Thyroid gland (tissue), 4 donors: ENCODE measurements around the gene ST8SIA3. TPM values are rescaled to one million over a fixed set of nuclear protein-coding genes. Genes with fewer than 3 reads are reported as not detected.

Source experiments
- DNase-seq, 2 donors: peaks; one replicate each; pipeline ENCODE4 v3.0.0-alpha.2; 2019
- H3K27ac ChIP-seq, 3 donors: fragments of 200-600 bp; sonication (generic); 1 replicate in 2 of 3; 2 replicates in 1 of 3; pipeline ENCODE4 v1.5.1; 2016 to 2019; ENCODE audit warnings: mild to moderate bottlenecking in 1 of 3, moderate library complexity in 1 of 3
- H3K27me3 ChIP-seq: fragments of 200-600 bp; sonication (generic); one replicate; pipeline ENCODE4 v1.5.1; 2019
- H3K36me3 ChIP-seq, 2 donors: fragments of 200-600 bp; sonication (generic); one replicate each; pipeline ENCODE4 v1.5.1; 2016 to 2019
- H3K4me1 ChIP-seq, 2 donors: fragments of 200-600 bp; sonication (generic); one replicate each; pipeline ENCODE4 v1.5.1; 2017 to 2019
- H3K4me3 ChIP-seq, 3 donors: fragments of 200-600 bp; sonication (generic); replicated peaks in 1 of 3; 1 replicate in 2 of 3; 2 replicates in 1 of 3; pipeline ENCODE4 v1.5.1; 2016; ENCODE audit warnings: mild to moderate bottlenecking in 1 of 3
- H3K9me3 ChIP-seq: fragments of 200-600 bp; sonication (generic); one replicate; pipeline ENCODE4 v1.5.1; 2017
- CTCF ChIP-seq, 6 experiments: fragments of 200-600 bp in 3 of 6; fragments of 450-650 bp in 3 of 6; sonication (generic) in 3 of 6; IDR thresholded peaks; one replicate each; pipeline ENCODE4 v1.5.1; 2016 to 2019; ENCODE audit warnings: antibody characterized with exemption in 6 of 6, mild to moderate bottlenecking in 2 of 6, inconsistent platforms in 1 of 6, moderate library complexity in 1 of 6
- POLR2A ChIP-seq, 2 donors: fragments of 450-650 bp; IDR thresholded peaks; one replicate each; pipeline ENCODE4 v1.6.1; 2017; ENCODE audit warnings: antibody characterized with exemption in 2 of 2, mild to moderate bottlenecking in 2 of 2, moderate library complexity in 1 of 2
- WGBS, 2 donors: methylation state at CpG; one replicate each; pipeline ENCODE4 v1.1.5; 2017; 5-methylcytosine and 5-hydroxymethylcytosine counted together
- intact Hi-C: fragments of 100-400 bp; cut with DNase I; formaldehyde crosslinking; loops from one replicate; pipeline ENCODE4 v1.15.1; 2023
- total RNA-seq, 4 donors: library from RNA; depleted of rRNA; stranded (reverse); fragments of >200 nt; gene quantifications; one replicate each; pipeline ENCODE4 v1.2.3, GENCODE V29; 2016

ST8SIA3 gene
- total RNA-seq, 4 donors from 2014 or later: 0.17 to 0.39 TPM; not detected in 2

GRCh38 chr18:57333940-57334339 is 18.4 kb upstream of the ST8SIA3 start:
- no peaks in the 10 kb centered on the region for H3K36me3 ChIP-seq
- 37 to 56% methylated on average over 4 to 5 of the region's 5 CpGs for WGBS, 2 donors
- DNase-seq: no peak
- H3K9me3 ChIP-seq: no peaks in the 10 kb centered on the region
- H3K27ac ChIP-seq: no peak overlapping the region
- intact Hi-C loops: no loop called here
- no peak overlapping the region for H3K4me3 ChIP-seq
- no peak for TF ChIP-seq POLR2A (IDR thresholded peaks at IDR 0.05)
- TF ChIP-seq CTCF (IDR thresholded peaks at IDR 0.05): no peak
- H3K4me1 ChIP-seq: no peaks in the 10 kb centered on the region
- no peaks in the 10 kb centered on the region for H3K27me3 ChIP-seq

- H3K36me3 ChIP-seq: no peaks in the 10 kb centered on the region
- no peaks in the 10 kb centered on the region for H3K4me1 ChIP-seq
- no peak overlapping the region for H3K27ac ChIP-seq
- WGBS, 2 donors: 62 to 66% methylated on average over 6 of the region's 6 CpGs
- H3K9me3 ChIP-seq: no peaks in the 10 kb centered on the region
- no peaks in the 10 kb centered on the region for H3K27me3 ChIP-seq
- intact Hi-C loops: no loop called here
- DNase-seq: no peak
- TF ChIP-seq POLR2A (IDR thresholded peaks at IDR 0.05): no peak
- no peak for TF ChIP-seq CTCF (IDR thresholded peaks at IDR 0.05)
- H3K4me3 ChIP-seq: no peak overlapping the region
These were observed 18.0 kb upstream of the ST8SIA3 start for GRCh38 chr18:57334383-57334782.

- Histone ChIP-seq H3K4me3 (no peak overlapping the region), H3K4me1 (no peaks in the 10 kb centered on the region), H3K27me3 (no peaks in the 10 kb centered on the region), H3K27ac (no peak overlapping the region), H3K9me3 (no peaks in the 10 kb centered on the region), H3K36me3 (no peaks in the 10 kb centered on the region)
- TF ChIP-seq POLR2A (IDR thresholded peaks at IDR 0.05) (no peak), CTCF (IDR thresholded peaks at IDR 0.05) (no peak)
- 75 to 78% methylated on average over 2 of the region's 2 CpGs for WGBS, 2 donors
- intact Hi-C loops: no loop called here
- DNase-seq: no peak
These were observed 16.0 kb upstream of the ST8SIA3 start for GRCh38 chr18:57336343-57336742.

GRCh38 chr18:57337890-57338289 is 14.5 kb upstream of the ST8SIA3 start:
- Histone ChIP-seq H3K4me1 (no peaks in the 10 kb centered on the region), H3K4me3 (no peak overlapping the region), H3K27me3 (no peaks in the 10 kb centered on the region), H3K27ac (no peak overlapping the region), H3K9me3 (no peaks in the 10 kb centered on the region), H3K36me3 (no peaks in the 10 kb centered on the region)
- intact Hi-C loops: no loop called here
- 76 to 84% methylated on average over 4 of the region's 4 CpGs for WGBS, 2 donors
- TF ChIP-seq POLR2A (IDR thresholded peaks at IDR 0.05): no peak
- TF ChIP-seq CTCF (IDR thresholded peaks at IDR 0.05): no peak
- DNase-seq: no peak

- Histone ChIP-seq H3K27ac (no peak overlapping the region), H3K27me3 (no peaks in the 10 kb centered on the region), H3K4me1 (no peaks in the 10 kb centered on the region), H3K36me3 (no peaks in the 10 kb centered on the region), H3K4me3 (no peak overlapping the region), H3K9me3 (no peaks in the 10 kb centered on the region)
- intact Hi-C loops: no loop called here
- DNase-seq: no peak
- 38 to 60% methylated on average over 1 of the region's 1 CpG for WGBS, 2 donors
- TF ChIP-seq POLR2A (IDR thresholded peaks at IDR 0.05) (no peak), CTCF (IDR thresholded peaks at IDR 0.05) (no peak)
These were observed 8.5 kb upstream of the ST8SIA3 start for GRCh38 chr18:57343833-57344232.
